NCI-H146 (cell line): ENCODE data around the gene ERC1.

Experiments used
- DNase-seq: peaks from one replicate; lab custom pipeline; 2025; lab: John Stamatoyannopoulos, UW

ERC1 gene

DNA sequence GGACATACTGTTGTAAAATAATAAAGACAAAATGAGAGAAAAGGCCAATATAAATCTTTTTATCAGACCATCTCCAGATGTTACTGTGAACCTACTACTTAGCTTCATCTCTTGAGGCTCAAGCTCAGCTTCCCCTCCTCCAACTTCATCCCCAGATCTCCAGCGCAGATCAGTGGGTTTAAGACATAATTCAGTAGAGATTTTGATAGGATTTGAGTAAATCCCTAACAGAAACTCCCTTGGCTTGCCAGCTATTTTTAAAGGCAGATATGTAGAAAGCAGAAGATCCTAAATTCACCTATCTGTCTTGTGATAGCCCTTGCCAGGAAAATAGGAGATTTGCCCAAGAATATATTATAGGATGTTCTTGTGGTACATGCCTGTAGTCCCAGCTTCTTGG is 366.7 kb downstream of the ERC1 start:
- no peak for DNase-seq

DNA sequence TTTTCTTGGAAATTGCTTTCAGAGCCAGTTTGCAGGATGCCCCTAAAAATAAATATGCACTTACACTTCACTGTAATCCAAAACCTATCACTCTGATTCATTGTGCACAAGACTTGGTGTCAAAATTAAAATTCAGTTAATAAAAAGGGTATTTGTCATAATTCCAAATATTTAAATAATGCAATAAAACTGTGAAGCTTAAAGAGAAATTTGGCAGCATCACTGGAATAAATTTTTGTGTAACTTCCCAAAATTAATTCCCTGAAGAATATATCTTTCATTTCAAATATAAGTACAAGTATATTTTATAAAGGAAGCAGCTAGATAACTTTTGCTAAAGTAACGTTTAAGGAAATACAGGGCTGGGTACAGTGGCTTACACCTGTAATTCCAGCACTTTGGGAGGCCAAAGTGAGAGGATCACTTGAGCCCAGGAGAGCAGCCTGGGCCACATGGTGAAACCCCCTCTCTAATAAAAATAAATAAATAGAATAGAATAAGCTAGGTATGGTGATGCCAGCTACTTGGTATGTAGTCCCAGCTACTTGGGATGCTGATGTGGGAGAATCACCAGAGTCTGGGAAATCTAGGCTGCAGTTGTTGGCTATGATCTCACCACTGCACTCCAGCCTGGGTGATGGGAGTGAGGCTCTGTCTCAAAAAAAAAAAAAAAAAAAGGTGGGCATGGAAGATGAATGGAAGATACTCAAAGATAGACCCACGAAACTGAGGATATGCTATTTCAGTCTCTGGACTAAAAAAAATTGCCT is 369.6 kb downstream of the ERC1 start:
- no peak for DNase-seq

DNA sequence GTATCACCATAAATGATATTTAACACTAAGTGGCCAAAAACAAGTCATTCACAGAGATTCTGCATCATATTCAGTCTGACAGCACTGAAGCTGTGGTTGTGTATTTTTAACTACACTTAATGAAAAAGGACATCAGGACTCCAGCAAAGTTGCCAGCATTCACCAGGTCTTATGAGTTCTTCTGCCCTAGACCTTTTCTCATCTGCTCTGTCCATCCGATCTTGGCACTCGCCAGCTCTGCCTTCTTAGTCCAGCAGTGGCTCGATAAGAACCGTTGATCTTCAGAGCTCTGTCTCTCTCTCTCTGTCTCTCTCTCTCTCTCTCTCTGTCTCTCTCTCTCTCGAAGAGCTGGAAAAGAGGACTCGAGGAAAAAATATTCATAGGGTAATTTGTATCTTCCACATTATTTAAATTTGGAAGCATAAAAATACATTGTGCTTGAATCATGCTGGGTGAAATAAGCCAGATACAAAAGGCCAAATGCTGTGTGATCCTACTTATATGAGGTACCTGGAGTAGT is 371.2 kb downstream of the ERC1 start:
- no peak for DNase-seq

DNA sequence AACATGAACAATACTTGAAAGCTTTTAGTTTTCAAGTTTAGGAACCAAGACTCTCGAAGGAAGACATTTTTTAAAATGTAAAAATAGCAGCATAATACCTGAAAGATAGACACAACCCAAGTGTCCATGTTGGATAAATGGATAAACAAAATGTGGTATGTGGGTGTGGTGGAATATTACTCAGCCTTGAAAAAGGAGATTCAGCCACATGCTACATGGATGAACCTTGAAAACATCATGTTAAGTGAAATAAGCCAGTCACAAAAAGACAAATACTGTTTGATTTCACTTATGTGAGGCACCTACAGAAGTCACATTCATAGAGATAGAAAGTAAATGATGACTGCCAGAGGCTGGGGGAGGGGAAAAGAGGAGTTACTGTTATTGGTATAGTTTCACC is 374.7 kb downstream of the ERC1 start:
- no peak for DNase-seq

DNA sequence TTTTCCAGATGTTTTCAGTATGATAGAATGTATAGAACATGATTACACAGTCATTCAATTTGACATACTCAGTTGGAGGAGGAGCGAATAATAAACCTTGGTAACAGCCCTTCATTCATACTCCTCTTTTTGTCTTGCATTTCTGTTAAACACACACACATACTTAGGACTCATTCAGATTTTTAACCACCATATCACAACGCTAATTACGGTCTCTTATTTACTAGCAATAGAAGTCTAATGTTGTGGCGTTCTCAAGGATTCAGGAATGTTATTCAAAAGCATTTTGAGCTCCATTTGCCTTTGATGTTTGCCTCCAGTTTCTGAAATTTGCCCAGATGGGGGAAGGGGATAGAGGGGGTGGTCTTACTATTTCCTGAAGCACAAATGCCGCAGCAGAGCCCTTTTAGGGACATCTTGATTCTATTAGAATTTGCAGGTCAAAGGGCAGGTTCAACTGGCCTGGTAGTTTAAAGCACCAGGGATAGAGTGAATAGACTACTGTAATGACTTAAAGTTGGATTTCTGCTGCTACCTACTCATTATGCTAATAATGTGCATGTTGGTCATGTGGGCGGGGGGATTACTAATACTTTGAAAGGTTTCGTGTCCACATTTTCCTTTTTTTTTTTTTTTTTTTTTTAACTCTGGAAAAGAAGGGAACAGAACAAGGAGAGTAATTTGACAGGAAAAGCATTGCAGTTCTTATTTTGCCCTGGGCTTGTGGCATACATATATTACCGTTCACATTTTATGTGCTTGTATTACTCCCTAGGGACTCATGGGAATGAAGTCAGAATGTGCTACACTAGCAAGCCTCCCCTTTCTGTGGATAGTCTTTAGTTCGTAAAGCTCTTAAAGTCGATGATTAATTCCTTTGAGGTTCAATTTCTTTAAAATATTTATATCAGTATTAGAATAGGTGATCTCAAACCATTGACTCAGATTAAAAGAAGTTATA is 376.6 kb downstream of the ERC1 start:
- DNase-seq, result no peak

DNA sequence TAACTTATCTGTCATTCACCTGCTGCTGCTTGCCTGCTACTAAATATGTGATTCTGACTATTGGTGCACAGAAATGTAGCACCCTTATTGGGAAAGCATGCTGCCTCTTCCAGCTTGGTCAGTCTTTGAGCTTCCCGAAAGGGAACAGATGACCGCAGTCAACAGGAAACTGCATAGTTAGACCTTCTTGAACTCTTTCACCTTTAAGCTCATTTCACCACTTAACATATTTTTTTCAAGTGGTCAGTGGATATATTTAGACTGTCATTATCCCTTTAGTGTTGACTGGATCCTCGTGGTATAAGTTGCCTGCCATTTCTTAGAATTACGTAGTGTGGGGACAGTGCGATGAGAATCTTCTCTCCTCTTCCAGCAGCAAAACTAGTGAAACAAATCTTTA is 378.4 kb downstream of the ERC1 start:
- no peak for DNase-seq

DNA sequence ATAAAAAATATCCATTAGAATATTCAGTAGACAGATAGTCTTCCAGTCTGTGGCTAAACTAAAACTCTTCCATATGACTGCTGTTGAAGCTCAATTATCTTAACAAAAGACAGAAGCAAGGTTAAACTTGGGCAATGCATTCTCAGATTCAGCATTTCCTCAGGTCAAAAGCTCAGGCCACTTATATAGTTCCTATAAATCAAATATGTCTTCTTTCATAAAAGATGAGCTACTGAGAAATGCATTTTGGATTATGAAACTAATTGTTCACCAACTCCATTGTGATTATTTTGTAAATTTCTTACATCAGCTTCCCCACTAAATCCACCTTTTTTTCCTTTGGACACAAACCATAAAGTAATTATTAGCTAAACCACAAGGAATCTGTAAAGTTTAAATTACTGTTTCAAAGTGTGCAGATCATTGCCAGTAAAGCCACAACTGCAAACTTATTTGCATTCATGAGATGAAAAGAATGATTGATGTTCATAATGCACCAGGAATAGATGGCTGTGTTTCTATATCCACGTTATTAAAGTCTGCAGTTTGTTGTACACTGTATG is 379.0 kb downstream of the ERC1 start:
- no peak for DNase-seq

DNA sequence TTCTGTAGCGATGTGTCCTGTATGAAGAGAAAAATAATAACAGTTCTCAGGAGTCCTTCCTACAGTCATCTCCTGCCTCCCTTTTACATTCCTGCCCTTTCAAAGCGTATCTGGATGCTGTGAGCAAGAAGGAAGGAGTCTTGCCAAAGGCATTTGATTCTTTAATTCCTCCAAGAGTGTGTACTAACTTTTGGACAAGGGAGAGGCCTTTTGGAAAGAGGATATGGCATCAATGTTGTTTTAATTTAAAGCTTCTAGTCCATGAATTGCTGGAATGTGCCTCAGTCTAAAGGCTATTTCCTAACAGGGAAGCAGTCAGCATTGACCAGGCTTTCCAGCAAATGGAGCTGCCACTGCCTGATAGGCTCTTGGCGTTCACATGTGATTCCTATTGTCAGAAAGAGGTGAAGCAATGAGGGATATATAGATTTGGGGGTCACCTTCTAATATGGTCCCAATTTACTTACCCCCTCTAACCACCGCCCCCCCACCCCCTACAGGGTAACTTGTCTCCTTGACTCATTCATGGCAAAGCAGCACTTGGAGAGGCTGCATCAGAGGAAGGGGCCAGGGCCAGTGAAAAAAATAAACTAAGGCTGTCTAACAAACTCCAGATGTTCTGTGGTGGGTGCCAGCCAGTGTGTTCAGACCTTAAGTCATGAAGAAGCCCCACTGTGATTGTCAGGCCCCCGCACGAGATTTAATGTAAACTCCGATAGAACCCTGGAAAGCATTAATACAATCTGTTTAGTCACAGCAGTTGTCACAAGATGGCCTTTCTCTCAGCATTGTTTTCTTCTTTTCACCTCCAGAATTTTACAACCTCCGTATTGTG is 383.1 kb downstream of the ERC1 start:
- DNase-seq, result no peak

DNA sequence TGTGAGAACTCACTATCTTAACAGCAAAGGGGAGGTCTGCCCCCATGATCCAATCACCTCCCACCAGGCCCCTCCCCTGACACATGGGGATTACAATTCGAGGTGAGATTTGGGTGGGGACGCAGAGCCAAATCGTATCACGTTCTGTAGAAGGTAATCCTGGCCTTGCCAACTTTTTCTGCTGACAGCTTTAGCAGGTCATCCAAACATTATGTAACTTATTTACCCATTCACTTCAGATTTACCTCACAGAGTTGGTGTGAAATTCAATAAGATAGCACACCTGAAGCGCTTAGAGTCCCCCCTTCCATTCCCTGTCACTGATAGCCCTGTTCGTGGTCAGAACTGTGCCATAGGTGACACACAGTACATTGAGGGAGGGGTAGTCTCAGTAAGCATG is 384.3 kb downstream of the ERC1 start:
- no peak for DNase-seq

DNA sequence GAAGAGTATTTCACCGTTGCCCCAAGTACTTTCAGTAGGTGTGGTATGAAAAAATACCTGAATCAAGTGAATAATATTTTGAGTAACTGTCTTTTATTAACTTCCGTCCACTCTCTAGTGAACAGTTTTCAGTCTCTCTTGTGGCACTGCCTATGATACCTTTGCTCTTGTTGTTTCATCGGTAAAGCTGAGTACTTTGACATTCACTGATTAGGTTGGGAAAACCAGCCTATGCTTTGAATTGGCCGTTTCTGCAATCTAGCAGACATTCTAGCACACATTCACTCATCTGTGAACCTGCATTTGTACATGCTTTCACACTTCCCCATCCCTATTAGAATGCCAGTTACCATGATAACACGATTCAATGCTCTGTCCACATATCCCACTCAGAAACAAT is 386.1 kb downstream of the ERC1 start:
- no peak for DNase-seq

DNA sequence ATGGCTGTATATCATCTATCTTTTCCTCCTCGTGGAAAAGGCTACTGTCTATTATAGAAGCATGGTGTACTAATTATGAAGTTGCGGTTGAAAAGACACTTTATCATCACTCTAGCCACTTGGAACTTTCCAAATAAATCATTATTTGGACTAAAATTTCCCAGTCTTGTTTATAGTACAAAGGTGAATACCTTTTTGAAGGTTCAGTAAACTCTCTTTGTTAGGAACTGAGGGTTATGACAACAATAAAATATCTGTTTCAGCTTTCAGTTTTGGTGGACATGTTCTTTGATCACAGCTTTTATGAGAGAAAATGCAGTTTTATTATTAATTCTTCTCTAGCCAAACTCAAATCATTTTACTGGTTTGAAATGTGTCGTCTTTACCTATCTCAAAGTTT is 386.7 kb downstream of the ERC1 start:
- no peak for DNase-seq

DNA sequence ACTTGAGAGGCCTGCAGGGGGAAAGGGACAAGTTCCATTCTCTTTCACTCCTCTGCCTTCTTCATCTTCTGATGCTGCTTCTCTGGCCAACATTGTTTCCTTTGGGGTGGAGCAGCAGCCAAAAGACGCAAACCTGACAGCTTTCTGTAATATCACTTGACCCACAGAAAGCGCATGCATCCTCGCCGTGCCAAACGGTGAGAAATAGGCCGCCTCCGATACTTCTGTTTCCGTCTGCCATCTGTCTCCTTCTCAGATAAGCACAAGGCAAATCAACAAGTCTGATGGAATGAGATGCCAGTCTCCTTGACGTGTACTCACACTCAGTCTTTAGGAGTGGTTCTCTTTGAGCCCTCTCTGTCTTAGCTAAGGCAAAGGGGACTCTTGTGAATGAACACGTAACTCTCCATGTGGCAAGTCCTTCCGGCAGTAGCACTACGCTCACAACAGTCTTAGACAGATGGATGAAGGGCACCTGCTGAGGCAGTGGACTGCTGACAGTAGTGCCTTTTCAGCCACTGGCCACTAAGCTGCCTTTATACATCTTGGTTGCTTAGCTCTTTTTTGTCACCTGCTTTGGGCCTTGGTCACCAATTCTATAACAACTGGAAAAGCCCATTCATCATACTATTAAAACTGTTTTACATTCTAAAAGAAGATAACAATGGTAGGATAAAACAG is 389.3 kb downstream of the ERC1 start:
- DNase-seq, result no peak

DNA sequence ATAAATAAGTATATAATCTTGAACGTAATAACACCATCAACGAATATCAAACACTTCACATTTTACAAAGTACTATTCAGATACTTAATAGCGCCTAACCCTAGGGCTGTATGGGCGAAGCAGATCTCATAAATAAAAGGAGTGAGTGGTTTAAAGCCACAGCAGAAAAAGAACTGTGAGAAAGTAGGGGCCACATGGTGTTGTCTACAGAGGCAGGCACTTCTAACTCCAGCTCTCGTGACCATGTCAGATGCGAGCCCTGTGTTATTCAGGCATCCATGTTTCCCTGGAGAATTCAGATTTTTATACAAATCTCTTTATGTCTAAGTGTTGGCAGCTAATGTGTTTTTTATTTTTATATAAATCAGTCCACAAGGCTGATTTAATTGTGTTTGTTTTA is 391.1 kb downstream of the ERC1 start:
- DNase-seq, result no peak

DNA sequence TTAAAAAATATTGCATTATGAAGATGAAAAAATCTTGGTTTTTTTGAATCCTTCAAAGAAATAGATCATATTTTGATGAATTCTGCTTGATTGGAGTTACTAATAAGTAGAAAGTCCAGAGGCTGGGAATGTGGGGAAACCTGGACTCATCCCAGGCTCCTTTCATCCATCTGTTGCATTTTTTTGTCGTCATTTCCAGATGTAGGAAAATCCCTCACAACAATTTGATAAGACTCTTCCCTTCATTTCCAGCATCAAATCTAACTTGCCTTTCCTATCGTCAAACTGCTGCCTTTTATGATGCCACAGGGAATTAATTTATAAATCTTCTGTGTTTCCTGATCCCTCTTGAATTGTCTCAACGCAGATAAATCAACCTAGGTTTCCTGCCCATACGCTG is 391.8 kb downstream of the ERC1 start:
- DNase-seq, result no peak

DNA sequence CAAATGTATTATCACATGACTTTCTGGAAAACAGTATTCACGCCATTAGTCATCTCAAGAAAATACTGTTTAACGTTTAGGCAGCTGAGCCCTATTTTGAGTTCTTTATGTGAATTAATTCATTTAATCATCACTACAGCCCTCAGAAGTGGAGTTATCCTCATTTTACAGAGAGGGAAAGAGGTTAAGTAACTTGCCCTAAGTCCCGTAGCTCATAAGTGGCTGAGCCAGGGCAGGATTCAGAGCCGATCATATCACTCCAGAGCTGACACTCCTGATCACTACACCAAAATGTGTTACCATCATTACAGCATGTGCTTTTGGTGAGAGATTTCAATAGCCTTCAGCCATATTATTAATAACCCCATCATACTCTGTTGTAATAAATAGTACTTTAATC is 392.7 kb downstream of the ERC1 start:
- DNase-seq, result no peak

DNA sequence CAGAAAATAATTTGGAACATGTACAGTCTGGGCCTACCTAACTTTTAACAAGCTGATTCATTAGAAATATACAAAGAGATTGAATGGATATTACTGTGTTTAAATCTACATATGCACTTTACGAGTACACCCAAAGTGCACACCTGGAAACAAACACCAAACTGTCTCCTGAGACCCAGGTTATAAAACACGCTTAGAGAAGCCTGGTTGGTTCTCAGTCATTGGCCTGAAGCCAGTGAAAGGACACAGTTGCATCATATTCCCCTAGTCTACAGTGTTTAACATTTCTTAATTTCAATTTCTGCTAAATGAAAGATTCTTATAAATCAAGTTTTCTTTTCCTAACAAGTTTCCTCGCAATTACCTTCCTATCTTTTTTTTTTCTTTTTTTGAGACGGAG is 393.9 kb downstream of the ERC1 start:
- no peak for DNase-seq

DNA sequence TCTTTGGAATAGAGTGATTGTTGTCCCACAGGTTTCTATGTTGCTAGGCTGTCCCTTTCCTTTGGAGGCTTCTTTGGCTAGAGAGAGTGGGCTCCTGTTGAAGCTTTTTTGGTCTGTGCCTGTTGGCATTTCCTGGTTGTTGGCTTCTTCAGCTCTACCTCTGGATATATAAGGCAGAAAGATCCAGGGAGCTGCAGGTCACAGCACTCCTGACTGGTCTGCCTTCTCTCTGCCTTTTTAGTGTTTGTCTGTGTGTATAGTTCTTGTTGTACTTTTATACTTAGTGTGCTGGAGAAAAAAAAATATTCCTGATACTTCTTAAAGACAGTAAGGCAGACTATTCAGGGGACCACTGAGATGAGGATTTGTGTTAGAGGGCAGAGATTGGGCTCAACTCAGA is 400.7 kb downstream of the ERC1 start:
- DNase-seq, result no peak

DNA sequence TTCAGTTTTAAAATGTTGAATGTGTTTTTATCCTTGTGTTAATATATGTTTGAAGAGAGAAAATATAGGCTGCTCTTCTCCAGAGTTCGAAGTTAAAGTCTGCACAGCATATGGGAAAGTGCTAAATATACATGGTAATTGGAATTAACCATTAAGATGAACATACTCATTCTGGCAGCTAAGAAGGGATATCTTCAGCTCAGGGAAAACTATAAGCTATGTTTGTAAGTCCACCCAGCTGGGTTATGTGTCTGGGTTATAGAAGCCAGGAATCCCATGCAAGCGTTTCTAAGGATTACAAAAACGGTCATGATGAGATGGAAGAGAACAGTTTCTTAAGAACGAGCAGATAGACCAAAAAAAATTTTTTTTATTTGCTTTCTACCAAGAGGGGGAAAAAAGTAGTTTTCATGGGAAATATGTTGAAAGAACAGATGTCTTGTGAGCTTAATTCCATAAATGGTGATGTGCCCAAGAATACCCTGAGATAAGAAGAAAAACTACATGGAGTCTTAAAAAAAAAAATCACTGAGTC is 404.5 kb downstream of the ERC1 start:
- no peak for DNase-seq

DNA sequence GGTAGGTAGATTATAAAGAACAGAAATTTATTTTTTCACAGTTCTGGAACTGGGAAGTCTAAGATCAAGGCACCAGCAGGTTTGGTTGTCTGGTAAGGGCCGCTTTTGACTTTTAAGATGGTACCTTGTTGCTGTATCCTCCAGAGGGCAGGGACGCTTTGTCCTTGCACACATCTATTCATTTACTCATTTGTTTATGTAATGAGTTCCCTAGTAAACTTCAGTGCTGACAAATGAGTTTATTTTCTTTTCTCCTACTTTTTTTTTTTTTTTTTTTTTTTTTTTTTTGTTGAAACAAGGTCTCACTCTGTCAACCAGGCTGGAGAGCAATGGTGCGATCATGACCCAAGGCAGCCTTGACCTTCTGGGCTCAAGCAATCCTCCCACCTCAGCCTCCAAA is 407.6 kb downstream of the ERC1 start:
- no peak for DNase-seq

DNA sequence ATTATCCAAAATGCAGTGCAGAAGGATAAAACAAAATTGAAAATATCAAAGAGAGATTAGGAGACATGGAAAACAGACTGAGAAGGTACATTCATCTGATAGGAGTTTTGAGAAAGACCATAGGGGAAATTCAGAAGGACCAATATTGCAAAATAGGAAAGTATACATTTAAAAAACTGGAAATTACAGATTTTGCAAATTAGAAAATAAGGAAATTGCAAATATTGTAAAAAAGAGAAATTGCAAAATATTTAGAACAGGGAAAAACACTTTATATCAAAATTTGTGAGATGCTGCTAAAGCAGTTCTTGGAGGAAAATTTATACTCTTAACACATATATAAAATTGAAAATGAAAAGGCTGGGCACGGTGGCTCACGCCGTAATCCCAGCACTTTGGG is 410.9 kb downstream of the ERC1 start:
- DNase-seq, result no peak

DNA sequence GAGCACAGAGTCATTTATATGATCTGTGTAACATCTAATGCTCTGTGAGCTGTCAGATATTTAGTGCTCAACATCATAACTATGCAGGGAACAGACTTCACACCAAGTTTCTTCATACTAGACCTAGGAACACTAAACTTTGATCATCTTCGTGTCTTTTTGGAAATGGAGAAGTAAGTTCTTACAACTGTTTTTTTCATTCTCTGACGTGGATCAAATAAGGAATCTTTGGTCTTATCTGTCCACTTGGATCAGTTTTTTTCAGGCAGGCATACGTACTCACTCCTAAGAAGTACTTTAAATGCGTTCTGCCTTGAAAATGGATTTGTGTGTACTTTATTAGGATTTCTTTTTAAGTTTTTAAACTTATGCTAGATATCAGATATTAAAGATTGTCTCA is 412.4 kb downstream of the ERC1 start:
- DNase-seq, result no peak
